Neural progenitor cell (in vitro differentiated cells): ENCODE measurements around the gene ECT2. TPM values are rescaled to one million over a fixed set of nuclear protein-coding genes. Genes with fewer than 3 reads are reported as not detected.

Experiments used
- DNase-seq: peaks from one replicate; pipeline ENCODE4 v3.0.0-alpha.2; 2016; ENCODE audit warnings: low spot score
- H2AFZ ChIP-seq: fragments of 200-600 bp; sonication (generic); replicated peaks from 2 replicates; pipeline ENCODE4 v1.6.1; 2016; ENCODE audit warnings: antibody characterized with exemption
- H3F3A ChIP-seq: fragments of 200-600 bp; sonication (generic); 2 replicates; pipeline ENCODE4 v1.6.1; 2016; ENCODE audit warnings: antibody characterized with exemption, low read depth
- H3K27ac ChIP-seq: fragments of 200-600 bp; sonication (generic); 2 replicates; pipeline ENCODE4 v1.5.1; 2016; ENCODE audit warnings: mild to moderate bottlenecking
- H3K27me3 ChIP-seq: fragments of 200-600 bp; sonication (generic); 2 replicates; pipeline ENCODE4 v1.6.1; 2016; ENCODE audit warnings: mild to moderate bottlenecking, moderate library complexity
- H3K36me3 ChIP-seq: fragments of 200-600 bp; sonication (generic); 2 replicates; pipeline ENCODE4 v1.5.1; 2016
- H3K4me1 ChIP-seq: fragments of 200-600 bp; sonication (generic); 2 replicates; pipeline ENCODE4 v1.6.1; 2016; ENCODE audit warnings: mixed run types
- H3K4me2 ChIP-seq: fragments of 200-600 bp; sonication (generic); 2 replicates; pipeline ENCODE4 v1.6.1; 2016
- H3K4me3 ChIP-seq: fragments of 200-600 bp; sonication (generic); 2 replicates; pipeline ENCODE4 v1.5.1; 2016
- H3K79me2 ChIP-seq: fragments of 200-600 bp; sonication (generic); 2 replicates; pipeline ENCODE4 v1.6.1; 2016; ENCODE audit warnings: low read depth
- H3K9ac ChIP-seq: fragments of 200-600 bp; sonication (generic); 2 replicates; pipeline ENCODE4 v1.6.1; 2016
- H3K9me3 ChIP-seq: fragments of 200-600 bp; sonication (generic); 2 replicates; pipeline ENCODE4 v1.5.1; 2016; ENCODE audit warnings: low read depth
- H4K20me1 ChIP-seq: fragments of 200-600 bp; sonication (generic); 2 replicates; pipeline ENCODE4 v1.6.1; 2016; ENCODE audit warnings: low read depth
- H3K27ac Mint-ChIP-seq: 3 replicates; pipeline ENCODE4 v1.8.0; 2021; ENCODE audit warnings: mixed read lengths
- H3K27me3 Mint-ChIP-seq: 2 replicates; pipeline ENCODE4 v1.8.0; 2022; ENCODE audit warnings: low read depth, mild to moderate bottlenecking, inconsistent platforms, moderate library complexity, mixed read lengths; ENCODE audit not compliant: insufficient read depth
- H3K36me3 Mint-ChIP-seq: 3 replicates; pipeline ENCODE4 v1.8.0; 2021; ENCODE audit warnings: mixed read lengths
- H3K4me1 Mint-ChIP-seq: 3 replicates; pipeline ENCODE4 v1.8.0; 2021; ENCODE audit warnings: mixed read lengths
- H3K4me3 Mint-ChIP-seq: 3 replicates; pipeline ENCODE4 v1.8.0; 2021; ENCODE audit warnings: mild to moderate bottlenecking, moderate library complexity, mixed read lengths
- H3K9me3 Mint-ChIP-seq: 3 replicates; pipeline ENCODE4 v1.8.0; 2020; ENCODE audit warnings: mixed read lengths
- CTCF ChIP-seq: fragments of 200-600 bp; sonication (generic); IDR thresholded peaks from 2 replicates; pipeline ENCODE4 v1.5.1; 2017; ENCODE audit warnings: antibody characterized with exemption, mild to moderate bottlenecking
- EZH2 ChIP-seq: fragments of 200-600 bp; sonication (generic); IDR thresholded peaks from 2 replicates; pipeline ENCODE4 v1.6.1; 2017; ENCODE audit warnings: antibody characterized with exemption, mild to moderate bottlenecking, moderate library complexity
- EZH2phosphoT487 ChIP-seq: fragments of 200-600 bp; sonication (generic); IDR thresholded peaks from 2 replicates; pipeline ENCODE4 v1.6.1; 2017; ENCODE audit warnings: antibody characterized with exemption
- total RNA-seq: library from RNA; depleted of rRNA; stranded (reverse); fragments of >200 nt; gene quantifications from 2 replicates; pipeline ENCODE4 v1.2.3, GENCODE V29; 2015; ENCODE audit warnings: low replicate concordance

The ECT2 gene
- total RNA-seq, 1 donor from 2014 or later = 267 TPM

- Histone ChIP-seq H4K20me1 (no peaks in the 10 kb centered on the region), H3K27me3 (no peaks in the 10 kb centered on the region), H2AFZ (no peak overlapping the region), H3F3A (no peaks in the 10 kb centered on the region), H3K36me3 (no peaks in the 10 kb centered on the region), H3K4me3 (no peak overlapping the region), H3K27ac (no peak overlapping the region), H3K9ac (no peak overlapping the region), H3K79me2 (no peaks in the 10 kb centered on the region), H3K4me1 (no peaks in the 10 kb centered on the region), H3K9me3 (no peaks in the 10 kb centered on the region), H3K4me2 (no peak overlapping the region)
- Mint-ChIP-seq H3K27ac (no peak overlapping the region), H3K36me3 (no peaks in the 10 kb centered on the region), H3K27me3 (peaks cover 2% of the 10 kb centered on the region), H3K4me1 (no peaks in the 10 kb centered on the region), H3K4me3 (no peak overlapping the region), H3K9me3 (peaks cover 5% of the 10 kb centered on the region)
- TF ChIP-seq EZH2phosphoT487 (no peak), EZH2 (no peak), CTCF (no peak)
- no peak for DNase-seq
Observed at GRCh38 chr3:172840463-172840862, 89.9 kb downstream of the ECT2 start.

DNA sequence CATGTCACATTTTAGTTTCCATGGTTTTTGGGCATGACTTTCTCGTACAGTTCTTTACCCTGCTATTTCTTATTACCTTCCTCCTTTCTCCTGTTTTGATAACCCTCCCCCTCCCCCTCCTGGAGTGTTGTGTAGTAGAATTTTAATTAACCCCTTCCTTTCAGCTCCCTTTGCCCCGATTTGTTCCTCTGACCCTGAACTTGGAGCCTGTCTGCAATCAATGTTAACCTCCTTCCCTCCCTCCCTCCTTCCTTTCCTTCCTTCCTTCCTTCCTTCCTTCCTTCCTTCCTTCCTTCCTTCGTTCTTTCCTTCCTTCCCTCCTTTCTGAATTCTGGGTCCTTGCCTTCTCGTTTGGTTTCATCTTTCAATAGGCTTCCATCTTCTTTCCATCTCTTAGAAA, 90.4 kb downstream of the ECT2 start:
- Histone ChIP-seq H2AFZ (no peak overlapping the region), H3K27ac (no peak overlapping the region), H3K9me3 (no peaks in the 10 kb centered on the region), H3K4me2 (no peak overlapping the region), H3K4me1 (peaks cover under 1% of the 10 kb centered on the region), H3K27me3 (no peaks in the 10 kb centered on the region), H3K4me3 (no peak overlapping the region), H4K20me1 (no peaks in the 10 kb centered on the region), H3K36me3 (no peaks in the 10 kb centered on the region), H3K79me2 (no peaks in the 10 kb centered on the region), H3F3A (no peaks in the 10 kb centered on the region), H3K9ac (no peak overlapping the region)
- H3K9me3 Mint-ChIP-seq = peaks cover 5% of the 10 kb centered on the region
- no peak for TF ChIP-seq EZH2phosphoT487
- TF ChIP-seq CTCF = no peak
- TF ChIP-seq EZH2 = no peak
- no peak overlapping the region for H3K27ac Mint-ChIP-seq
- H3K4me1 Mint-ChIP-seq = peaks cover under 1% of the 10 kb centered on the region
- DNase-seq = no peak
- H3K36me3 Mint-ChIP-seq = no peaks in the 10 kb centered on the region
- no peak overlapping the region for H3K4me3 Mint-ChIP-seq
- H3K27me3 Mint-ChIP-seq = peaks cover 2% of the 10 kb centered on the region

GRCh38 chr3:172844428-172844827, 93.9 kb downstream of the ECT2 start:
- Histone ChIP-seq H3K9ac (no peak overlapping the region), H3F3A (no peaks in the 10 kb centered on the region), H4K20me1 (no peaks in the 10 kb centered on the region), H3K4me1 (peaks cover 11% of the 10 kb centered on the region), H2AFZ (no peak overlapping the region), H3K4me3 (no peak overlapping the region), H3K79me2 (no peaks in the 10 kb centered on the region), H3K27ac (no peak overlapping the region), H3K9me3 (no peaks in the 10 kb centered on the region), H3K4me2 (no peak overlapping the region), H3K36me3 (no peaks in the 10 kb centered on the region), H3K27me3 (no peaks in the 10 kb centered on the region)
- no peak overlapping the region for H3K4me3 Mint-ChIP-seq
- no peaks in the 10 kb centered on the region for H3K27me3 Mint-ChIP-seq
- H3K4me1 Mint-ChIP-seq = peaks cover 13% of the 10 kb centered on the region
- TF ChIP-seq EZH2phosphoT487 = no peak
- no peak overlapping the region for H3K27ac Mint-ChIP-seq
- DNase-seq = no peak
- no peaks in the 10 kb centered on the region for H3K36me3 Mint-ChIP-seq
- H3K9me3 Mint-ChIP-seq = peaks cover 7% of the 10 kb centered on the region

DNA sequence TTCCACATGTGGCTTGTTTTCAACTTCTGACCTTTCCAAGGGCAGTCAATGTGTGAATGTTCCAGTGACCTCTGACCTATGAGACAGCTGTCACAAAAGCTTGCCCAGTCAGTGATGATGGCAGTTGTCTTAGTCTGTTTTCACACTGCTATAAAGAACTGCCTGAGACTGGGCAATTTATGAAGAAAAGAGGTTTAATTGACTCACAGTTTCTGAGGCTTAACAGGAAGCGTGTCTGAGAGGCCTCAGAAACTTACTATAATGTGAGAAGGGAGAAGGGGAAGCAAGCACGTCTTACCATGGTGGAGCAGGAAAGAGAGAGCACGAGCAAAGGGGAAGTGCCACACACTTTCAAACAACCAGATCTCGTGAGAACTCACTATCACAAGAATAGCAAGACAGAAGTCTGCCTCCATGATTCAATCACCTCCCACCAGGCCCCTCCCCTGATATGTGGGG, 95.6 kb downstream of the ECT2 start:
- Mint-ChIP-seq H3K36me3 (peaks cover 2% of the 10 kb centered on the region), H3K9me3 (peaks cover 9% of the 10 kb centered on the region), H3K27ac (no peak overlapping the region), H3K4me1 (peaks cover 13% of the 10 kb centered on the region), H3K27me3 (no peaks in the 10 kb centered on the region), H3K4me3 (no peak overlapping the region)
- no peak for TF ChIP-seq CTCF
- no peak for TF ChIP-seq EZH2phosphoT487
- no peak for TF ChIP-seq EZH2
- no peaks in the 10 kb centered on the region for H3K27me3 ChIP-seq
- no peaks in the 10 kb centered on the region for H3K79me2 ChIP-seq
- DNase-seq = no peak
- no peaks in the 10 kb centered on the region for H4K20me1 ChIP-seq
- H3K4me2 ChIP-seq = no peak overlapping the region
- no peaks in the 10 kb centered on the region for H3K9me3 ChIP-seq
- no peaks in the 10 kb centered on the region for H3K36me3 ChIP-seq
- no peak overlapping the region for H3K4me3 ChIP-seq
- H3K9ac ChIP-seq = no peak overlapping the region
- no peaks in the 10 kb centered on the region for H3F3A ChIP-seq
- H3K4me1 ChIP-seq = peaks cover 11% of the 10 kb centered on the region
- H2AFZ ChIP-seq = no peak overlapping the region
- no peak overlapping the region for H3K27ac ChIP-seq
